Gastroesophageal sphincter (tissue), 3 donors: Measurements from ENCODE around the gene C1orf185.

Experiments
- EP300 ChIP-seq: sonication (generic); formaldehyde crosslinking; IDR thresholded peaks from one replicate; pipeline ENCODE4 v1.6.1; 2017; ENCODE audit warnings: antibody characterized with exemption, mild to moderate bottlenecking
- POLR2A ChIP-seq, 2 donors: fragments of 450-650 bp; IDR thresholded peaks; one replicate each; pipeline ENCODE4 v1.6.1; 2017; ENCODE audit warnings: antibody characterized with exemption in 2 of 2, mild to moderate bottlenecking in 2 of 2, moderate library complexity in 1 of 2
- POLR2AphosphoS5 ChIP-seq: sonication (generic); formaldehyde crosslinking; IDR thresholded peaks from one replicate; pipeline ENCODE4 v1.6.1; 2017; ENCODE audit warnings: antibody characterized with exemption
- TF ChIP-seq, protein P1 (sequence below), 4 experiments: fragments of 200-600 bp in 2 of 4; fragments of 450-650 bp in 2 of 4; sonication (generic) in 1 of 4; IDR thresholded peaks; one replicate each; pipeline ENCODE4 v1.5.1; 2017 to 2019; ENCODE audit warnings: antibody characterized with exemption in 4 of 4, mild to moderate bottlenecking in 2 of 4, moderate library complexity in 2 of 4

DNA sequence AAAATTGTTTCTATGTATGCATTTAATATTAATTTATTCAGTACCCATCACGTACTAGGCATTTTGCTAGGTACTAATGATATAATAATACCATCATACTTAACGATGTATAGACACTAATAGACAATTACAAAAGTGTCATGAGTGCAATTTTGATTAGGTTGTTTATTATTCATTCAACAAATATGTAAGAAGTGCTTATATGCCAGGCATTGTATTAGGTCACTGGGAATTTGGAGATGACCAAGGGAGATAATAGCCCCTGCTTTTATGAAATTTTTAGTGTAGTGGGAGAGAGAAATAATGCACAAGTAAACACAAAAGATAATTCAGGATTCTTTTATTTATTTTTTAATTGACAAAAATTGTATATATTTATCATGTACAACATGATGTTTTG is 18.6 kb downstream of the C1orf185 start:
- TF ChIP-seq, protein P1, sequence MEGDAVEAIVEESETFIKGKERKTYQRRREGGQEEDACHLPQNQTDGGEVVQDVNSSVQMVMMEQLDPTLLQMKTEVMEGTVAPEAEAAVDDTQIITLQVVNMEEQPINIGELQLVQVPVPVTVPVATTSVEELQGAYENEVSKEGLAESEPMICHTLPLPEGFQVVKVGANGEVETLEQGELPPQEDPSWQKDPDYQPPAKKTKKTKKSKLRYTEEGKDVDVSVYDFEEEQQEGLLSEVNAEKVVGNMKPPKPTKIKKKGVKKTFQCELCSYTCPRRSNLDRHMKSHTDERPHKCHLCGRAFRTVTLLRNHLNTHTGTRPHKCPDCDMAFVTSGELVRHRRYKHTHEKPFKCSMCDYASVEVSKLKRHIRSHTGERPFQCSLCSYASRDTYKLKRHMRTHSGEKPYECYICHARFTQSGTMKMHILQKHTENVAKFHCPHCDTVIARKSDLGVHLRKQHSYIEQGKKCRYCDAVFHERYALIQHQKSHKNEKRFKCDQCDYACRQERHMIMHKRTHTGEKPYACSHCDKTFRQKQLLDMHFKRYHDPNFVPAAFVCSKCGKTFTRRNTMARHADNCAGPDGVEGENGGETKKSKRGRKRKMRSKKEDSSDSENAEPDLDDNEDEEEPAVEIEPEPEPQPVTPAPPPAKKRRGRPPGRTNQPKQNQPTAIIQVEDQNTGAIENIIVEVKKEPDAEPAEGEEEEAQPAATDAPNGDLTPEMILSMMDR (IDR thresholded peaks at IDR 0.05) = no peak
- TF ChIP-seq EP300 = no peak
- TF ChIP-seq POLR2A (IDR thresholded peaks at IDR 0.05) = no peak
- no peak for TF ChIP-seq POLR2AphosphoS5
